ENCODE data around the gene EPB41L4B. TPM values are rescaled to one million over a fixed set of nuclear protein-coding genes. Genes with fewer than 3 reads are reported as not detected.

EPB41L4B gene
- total and polyA plus RNA-seq, 2 of the 4 experiments (the other 2 are of a cell fraction), result 0.36 to 0.54 TPM

- no peak overlapping the region for H2AK5ac ChIP-seq (ENCODE audit: low read depth, low read length)
- H3K79me1 ChIP-seq (ENCODE audit: low read depth in 1 of 2, low read length in 2 of 2), result no peaks in the 10 kb centered on the region
- no peak overlapping the region for H3K23ac ChIP-seq (ENCODE audit: low read depth, low read length)
- H3K9me1 ChIP-seq (ENCODE audit: insufficient read depth, low read length), result no peaks in the 10 kb centered on the region
- H4K20me1 ChIP-seq (ENCODE audit: insufficient read depth, low read length), result no peaks in the 10 kb centered on the region
- no peaks in the 10 kb centered on the region for H3K36me3 ChIP-seq (ENCODE audit: control insufficient read depth, insufficient read depth, low read length)
- POLR2A ChIA-PET (ENCODE audit: unreplicated experiment), result no interaction called here
- peaks cover 10% of the 10 kb centered on the region for H3K27me3 ChIP-seq (ENCODE audit: control insufficient read depth, insufficient read depth, low read length)
- no peaks in the 10 kb centered on the region for H3K4me1 ChIP-seq (ENCODE audit: control insufficient read depth, insufficient read depth, low read length)
- no peak overlapping the region for H3K4ac ChIP-seq (ENCODE audit: low read depth, low read length)
- CTCF ChIA-PET, result interaction anchor here (0.6 kb wide), 1 partner anchor 60 kb away, joined by 4 read pairs; no protein-coding TSS in a partner anchor
- no peak for ATAC-seq (ENCODE audit: low read depth)
- H3K9ac ChIP-seq (ENCODE audit: low read depth, low read length), result no peak overlapping the region
- H2BK15ac ChIP-seq (ENCODE audit: low read depth, low read length), result no peak overlapping the region
- H2BK5ac ChIP-seq (ENCODE audit: low read depth, low read length, poor library complexity, severe bottlenecking), result no peak overlapping the region
- H3K27ac ChIP-seq (ENCODE audit: insufficient read depth, low read length), result no peak overlapping the region
- no peak overlapping the region for H3K56ac ChIP-seq (ENCODE audit: extremely low read depth, insufficient read depth, low read length)
- H3K4me2 ChIP-seq (ENCODE audit: low read depth, low read length), result no peak overlapping the region
- H4K8ac ChIP-seq (ENCODE audit: low read depth in 2 of 2, low read length in 2 of 2), result no peak overlapping the region
- dilution Hi-C loops (cut with HindIII; ENCODE audit: low sequenced_read_pairs, unreplicated experiment) (no loop called here), intact Hi-C loops (cut with micrococcal nuclease) (loop anchor here (10.0 kb wide), 1 partner anchor 56 kb away; no protein-coding TSS in a partner anchor), in situ Hi-C loops (cut with MboI; ENCODE audit: low sequenced_read_pairs) (no loop called here)
- H2AK9ac ChIP-seq (replicated peaks; ENCODE audit: low read depth, low read length, poor library complexity), result no peak overlapping the region
- no peak overlapping the region for H3K4me3 ChIP-seq (ENCODE audit: insufficient read depth, low read depth, low read length)
- H4K5ac ChIP-seq (ENCODE audit: low read depth, low read length), result no peak overlapping the region
- H2BK120ac ChIP-seq (ENCODE audit: low read depth, low read length), result no peak overlapping the region
- no peak for DNase-seq
- no peak overlapping the region for H4K91ac ChIP-seq (ENCODE audit: insufficient read depth, low read depth, low read length)
- 0 out of 2 replicates have a peak, but pooled peaks cover 3% of the 10 kb centered on the region for H3K9me3 ChIP-seq (ENCODE audit: control insufficient read depth, insufficient read depth, low read length)
- TF ChIP-seq RAD21 (IDR thresholded peaks at IDR 0.05; ENCODE audit: low read length), result no peak
- TF ChIP-seq, protein P1, sequence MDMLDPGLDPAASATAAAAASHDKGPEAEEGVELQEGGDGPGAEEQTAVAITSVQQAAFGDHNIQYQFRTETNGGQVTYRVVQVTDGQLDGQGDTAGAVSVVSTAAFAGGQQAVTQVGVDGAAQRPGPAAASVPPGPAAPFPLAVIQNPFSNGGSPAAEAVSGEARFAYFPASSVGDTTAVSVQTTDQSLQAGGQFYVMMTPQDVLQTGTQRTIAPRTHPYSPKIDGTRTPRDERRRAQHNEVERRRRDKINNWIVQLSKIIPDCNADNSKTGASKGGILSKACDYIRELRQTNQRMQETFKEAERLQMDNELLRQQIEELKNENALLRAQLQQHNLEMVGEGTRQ (IDR thresholded peaks at IDR 0.05; ENCODE audit: low read depth, low read length), result no peak
- TF ChIP-seq RCOR1 (IDR thresholded peaks at IDR 0.05; ENCODE audit: insufficient replicate concordance, low read length), result no peak
- no peak for TF ChIP-seq FOS (IDR thresholded peaks at IDR 0.05; ENCODE audit: low read depth, low read length)
- TF ChIP-seq, protein P2, sequence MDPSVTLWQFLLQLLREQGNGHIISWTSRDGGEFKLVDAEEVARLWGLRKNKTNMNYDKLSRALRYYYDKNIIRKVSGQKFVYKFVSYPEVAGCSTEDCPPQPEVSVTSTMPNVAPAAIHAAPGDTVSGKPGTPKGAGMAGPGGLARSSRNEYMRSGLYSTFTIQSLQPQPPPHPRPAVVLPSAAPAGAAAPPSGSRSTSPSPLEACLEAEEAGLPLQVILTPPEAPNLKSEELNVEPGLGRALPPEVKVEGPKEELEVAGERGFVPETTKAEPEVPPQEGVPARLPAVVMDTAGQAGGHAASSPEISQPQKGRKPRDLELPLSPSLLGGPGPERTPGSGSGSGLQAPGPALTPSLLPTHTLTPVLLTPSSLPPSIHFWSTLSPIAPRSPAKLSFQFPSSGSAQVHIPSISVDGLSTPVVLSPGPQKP (IDR thresholded peaks at IDR 0.05; ENCODE audit: borderline replicate concordance, low read depth, low read length), result no peak
- TF ChIP-seq MAZ (IDR thresholded peaks at IDR 0.05; ENCODE audit: borderline replicate concordance, low read depth, low read length), result no peak
- no peak for TF ChIP-seq POLR2A (IDR thresholded peaks at IDR 0.05; ENCODE audit: low read depth, low read length)
- no peak for TF ChIP-seq BHLHE40 (IDR thresholded peaks at IDR 0.05; ENCODE audit: low read depth, low read length)
- no peak for TF ChIP-seq RFX5 (IDR thresholded peaks at IDR 0.05; ENCODE audit: low read depth, low read length)
- no peak for TF ChIP-seq NFE2L2 (IDR thresholded peaks at IDR 0.05; ENCODE audit: low read depth, low read length)
- no peak for TF ChIP-seq MXI1 (IDR thresholded peaks at IDR 0.05; ENCODE audit: borderline replicate concordance, low read depth, low read length)
- TF ChIP-seq CEBPB (IDR thresholded peaks at IDR 0.05; ENCODE audit: low read depth, low read length), result no peak
- no peak overlapping the region for H2AFZ ChIP-seq (replicated peaks; ENCODE audit: low read length, poor library complexity)
- BruUV-seq (replicated peaks), result no TSS peak
- no peak overlapping the region for H3K18ac ChIP-seq (ENCODE audit: low read depth, low read length)
- H2BK20ac ChIP-seq (ENCODE audit: low read depth, low read length), result no peak overlapping the region
- no peak overlapping the region for H3K14ac ChIP-seq (replicated peaks; ENCODE audit: low read depth, low read length)
Observed at GRCh38 chr9:109270441-109270840, 50.4 kb downstream of the EPB41L4B start.

All from IMR-90 (cell line).